ENCODE measurements around the gene ST3GAL3. TPM values are rescaled to one million over a fixed set of nuclear protein-coding genes. Genes with fewer than 3 reads are reported as not detected.

ST3GAL3 gene
- total RNA-seq, 1 experiment from 2014 or later, result 8.3 TPM

DNA sequence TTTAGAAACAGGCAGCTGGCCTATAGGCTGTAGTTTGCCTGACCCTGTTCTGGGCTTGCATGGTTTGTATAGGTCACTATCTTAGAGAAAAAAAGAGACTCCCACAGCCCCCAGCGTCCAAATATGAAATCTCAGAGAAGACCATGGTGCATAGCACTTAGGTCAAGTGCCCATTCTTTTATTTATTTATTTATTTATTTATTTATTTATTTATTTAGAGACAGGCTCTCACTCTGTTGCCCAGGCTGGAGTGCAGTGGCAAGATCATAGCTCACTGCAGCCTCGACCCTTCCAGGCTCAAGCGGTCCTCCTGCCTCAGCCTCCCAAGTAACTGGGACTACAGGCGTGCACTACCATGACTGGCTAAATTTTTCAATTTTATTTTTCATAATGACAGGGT is 175.4 kb downstream of the ST3GAL3 start:
- no peak overlapping the region for H3K9ac ChIP-seq (ENCODE audit: extremely low read depth, insufficient read length, low read length)
- no peak overlapping the region for H4K8ac ChIP-seq (replicated peaks; ENCODE audit: insufficient read length, low read depth, low read length)
- no peaks in the 10 kb centered on the region for H3K27me3 Mint-ChIP-seq (ENCODE audit: low read depth)
- no peak for DNase-seq
- no peak overlapping the region for H3T11ph ChIP-seq (ENCODE audit: low read length)
- no peak overlapping the region for H3K56ac ChIP-seq (ENCODE audit: insufficient read length, low read depth, low read length)
- H3K79me2 ChIP-seq (ENCODE audit: insufficient read depth, low read length), result no peaks in the 10 kb centered on the region
- no peaks in the 10 kb centered on the region for H3K27me3 ChIP-seq (ENCODE audit: insufficient read depth, low read length)
- H4K20me1 ChIP-seq (ENCODE audit: control insufficient read depth, insufficient read depth, insufficient read length), result no peaks in the 10 kb centered on the region
- no peak overlapping the region for H2BK120ac ChIP-seq (ENCODE audit: low read depth, low read length, poor library complexity, severe bottlenecking)
- H3K4me1 ChIP-seq (ENCODE audit: insufficient read depth, low read length), result peaks cover 8% of the 10 kb centered on the region; the same call in 1 of the 2 replicates
- no peaks in the 10 kb centered on the region for H3K9me3 ChIP-seq (ENCODE audit: control insufficient read depth, low read depth, low read length)
- no peaks in the 10 kb centered on the region; a peak in 1 of 5 replicates for H3K9me3 Mint-ChIP-seq
- H4K5ac ChIP-seq (ENCODE audit: insufficient read length, low read depth, low read length), result no peak overlapping the region
- H3K79me1 ChIP-seq (ENCODE audit: insufficient read depth, low read depth, low read length, poor library complexity, severe bottlenecking), result no peaks in the 10 kb centered on the region
- TF ChIP-seq, protein P1, sequence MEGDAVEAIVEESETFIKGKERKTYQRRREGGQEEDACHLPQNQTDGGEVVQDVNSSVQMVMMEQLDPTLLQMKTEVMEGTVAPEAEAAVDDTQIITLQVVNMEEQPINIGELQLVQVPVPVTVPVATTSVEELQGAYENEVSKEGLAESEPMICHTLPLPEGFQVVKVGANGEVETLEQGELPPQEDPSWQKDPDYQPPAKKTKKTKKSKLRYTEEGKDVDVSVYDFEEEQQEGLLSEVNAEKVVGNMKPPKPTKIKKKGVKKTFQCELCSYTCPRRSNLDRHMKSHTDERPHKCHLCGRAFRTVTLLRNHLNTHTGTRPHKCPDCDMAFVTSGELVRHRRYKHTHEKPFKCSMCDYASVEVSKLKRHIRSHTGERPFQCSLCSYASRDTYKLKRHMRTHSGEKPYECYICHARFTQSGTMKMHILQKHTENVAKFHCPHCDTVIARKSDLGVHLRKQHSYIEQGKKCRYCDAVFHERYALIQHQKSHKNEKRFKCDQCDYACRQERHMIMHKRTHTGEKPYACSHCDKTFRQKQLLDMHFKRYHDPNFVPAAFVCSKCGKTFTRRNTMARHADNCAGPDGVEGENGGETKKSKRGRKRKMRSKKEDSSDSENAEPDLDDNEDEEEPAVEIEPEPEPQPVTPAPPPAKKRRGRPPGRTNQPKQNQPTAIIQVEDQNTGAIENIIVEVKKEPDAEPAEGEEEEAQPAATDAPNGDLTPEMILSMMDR (conservative IDR thresholded peaks at IDR 0.05), result no peak
- no peak overlapping the region for H2BK20ac ChIP-seq (ENCODE audit: low read depth, low read length, poor library complexity, severe bottlenecking)
- no CpG with 5 or more reads among the region's 4 CpGs for WGBS (ENCODE audit: extremely low coverage, insufficient read length, low lambda C conversion rate)
- H3K27ac ChIP-seq (ENCODE audit: insufficient read length, low read depth, low read length), result no peak overlapping the region
- no peak overlapping the region for H3K14ac ChIP-seq (ENCODE audit: insufficient read depth, low read length)
- no peak overlapping the region for H3K4ac ChIP-seq (ENCODE audit: low read depth, low read length)
- no peaks in the 10 kb centered on the region for H3K36me3 Mint-ChIP-seq (ENCODE audit: insufficient read depth in 1 of 3, low read depth in 3 of 3)
- no peak overlapping the region for H2AFZ ChIP-seq (ENCODE audit: low read length)
- H3K4me3 Mint-ChIP-seq, result no peak overlapping the region
- no peak overlapping the region for H2BK5ac ChIP-seq (ENCODE audit: insufficient read length, low read length)
- H3K4me1 Mint-ChIP-seq, result peaks cover 25 to 33% of the 10 kb centered on the region in 2 experiments
- H3K23ac ChIP-seq (ENCODE audit: insufficient read length, low read depth, low read length), result no peak overlapping the region
- H2BK15ac ChIP-seq (ENCODE audit: low read depth, low read length), result no peak overlapping the region
- H2AK5ac ChIP-seq (ENCODE audit: insufficient read length, low read length), result no peak overlapping the region
- H3K27ac Mint-ChIP-seq, result no peak overlapping the region
- no peaks in the 10 kb centered on the region for H3K23me2 ChIP-seq (ENCODE audit: insufficient read length, low read depth, low read length, poor library complexity, severe bottlenecking)
- no peak overlapping the region for H3K4me2 ChIP-seq (ENCODE audit: insufficient read depth, insufficient read length, low read length)
- no peak overlapping the region for H3K18ac ChIP-seq (ENCODE audit: insufficient read length, low read depth, low read length)
- H2BK12ac ChIP-seq (ENCODE audit: insufficient read length, low read depth, low read length), result no peak overlapping the region
- no peak overlapping the region for H4K91ac ChIP-seq (ENCODE audit: insufficient read length, low read depth, low read length)
